H1 (cell line): Measurements from ENCODE around the gene SCAMP4.

Source experiments
- EP300 ChIP-seq, 2 experiments: IDR thresholded peaks; 1 replicate in 1 of 2; 2 replicates in 1 of 2; pipeline ENCODE4 v1.6.1; 2011 to 2012; ENCODE audit warnings: low read depth in 2 of 2, low read length in 2 of 2, mild to moderate bottlenecking in 2 of 2, borderline replicate concordance in 1 of 2, inconsistent platforms in 1 of 2, moderate library complexity in 1 of 2
- EZH2 ChIP-seq: fragments of 200-600 bp; sonication (generic); IDR thresholded peaks from 2 replicates; pipeline ENCODE4 v1.7.1; 2012; ENCODE audit warnings: low read depth, mild to moderate bottlenecking, moderate library complexity, low read length, inconsistent platforms; ENCODE audit not compliant: severe bottlenecking
- POLR2A ChIP-seq, 2 experiments: IDR thresholded peaks; 1 replicate in 1 of 2; 2 replicates in 1 of 2; pipeline ENCODE4 v1.6.1; 2011; ENCODE audit warnings: low read depth in 2 of 2, low read length in 2 of 2, mild to moderate bottlenecking in 2 of 2; ENCODE audit errors: control extremely low read depth in 1 of 2
- TAF1 ChIP-seq: IDR thresholded peaks from 2 replicates; pipeline ENCODE4 v1.6.1; 2011; ENCODE audit warnings: mild to moderate bottlenecking, low read depth, low read length
- TEAD4 ChIP-seq: IDR thresholded peaks from 2 replicates; pipeline ENCODE4 v1.6.1; 2012; ENCODE audit warnings: low read depth, low read length, inconsistent platforms, mixed read lengths
- TF ChIP-seq, protein P1 (sequence below): IDR thresholded peaks from 2 replicates; pipeline ENCODE4 v1.6.1; 2011; ENCODE audit warnings: low read depth, mild to moderate bottlenecking, low read length; ENCODE audit not compliant: insufficient read depth
- TF ChIP-seq, protein P2 (sequence below), 3 experiments: IDR thresholded peaks; 1 replicate in 2 of 3; 2 replicates in 1 of 3; pipeline versions ENCODE4 v1.5.1 to v1.6.1; 2011; ENCODE audit warnings: low read length in 3 of 3, mild to moderate bottlenecking in 3 of 3, inconsistent platforms in 2 of 3, low read depth in 1 of 3, moderate library complexity in 1 of 3; ENCODE audit not compliant: insufficient read depth in 1 of 3; ENCODE audit errors: control extremely low read depth in 1 of 3

DNA sequence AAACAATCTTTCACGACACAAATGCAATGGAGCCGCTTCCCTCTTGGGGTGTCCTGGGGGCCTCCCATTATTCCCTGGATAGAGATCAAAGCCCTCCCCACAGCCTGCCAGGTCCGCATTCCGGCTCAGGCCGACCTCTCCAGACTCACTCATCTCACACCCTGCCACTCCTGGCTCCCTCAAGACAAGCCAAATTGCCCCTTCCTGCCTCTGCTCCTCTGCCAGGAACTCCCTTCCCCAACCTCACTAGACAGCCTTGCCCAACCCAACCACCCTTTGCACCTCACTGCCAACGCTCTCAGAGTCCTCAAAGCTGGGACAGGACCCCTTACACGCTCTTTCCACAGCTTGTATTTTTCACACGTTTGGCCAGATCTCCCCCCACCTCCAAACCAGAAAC lies 21.4 kb upstream of the SCAMP4 start:
- TF ChIP-seq, protein P1, sequence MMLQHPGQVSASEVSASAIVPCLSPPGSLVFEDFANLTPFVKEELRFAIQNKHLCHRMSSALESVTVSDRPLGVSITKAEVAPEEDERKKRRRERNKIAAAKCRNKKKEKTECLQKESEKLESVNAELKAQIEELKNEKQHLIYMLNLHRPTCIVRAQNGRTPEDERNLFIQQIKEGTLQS: no peak
- TF ChIP-seq EZH2: no peak
- no peak for TF ChIP-seq EP300 (IDR thresholded peaks at IDR 0.05; ENCODE audit: borderline replicate concordance in 1 of 2, low read depth in 2 of 2, low read length in 2 of 2)
- TF ChIP-seq TAF1: no peak
- TF ChIP-seq, protein P2, sequence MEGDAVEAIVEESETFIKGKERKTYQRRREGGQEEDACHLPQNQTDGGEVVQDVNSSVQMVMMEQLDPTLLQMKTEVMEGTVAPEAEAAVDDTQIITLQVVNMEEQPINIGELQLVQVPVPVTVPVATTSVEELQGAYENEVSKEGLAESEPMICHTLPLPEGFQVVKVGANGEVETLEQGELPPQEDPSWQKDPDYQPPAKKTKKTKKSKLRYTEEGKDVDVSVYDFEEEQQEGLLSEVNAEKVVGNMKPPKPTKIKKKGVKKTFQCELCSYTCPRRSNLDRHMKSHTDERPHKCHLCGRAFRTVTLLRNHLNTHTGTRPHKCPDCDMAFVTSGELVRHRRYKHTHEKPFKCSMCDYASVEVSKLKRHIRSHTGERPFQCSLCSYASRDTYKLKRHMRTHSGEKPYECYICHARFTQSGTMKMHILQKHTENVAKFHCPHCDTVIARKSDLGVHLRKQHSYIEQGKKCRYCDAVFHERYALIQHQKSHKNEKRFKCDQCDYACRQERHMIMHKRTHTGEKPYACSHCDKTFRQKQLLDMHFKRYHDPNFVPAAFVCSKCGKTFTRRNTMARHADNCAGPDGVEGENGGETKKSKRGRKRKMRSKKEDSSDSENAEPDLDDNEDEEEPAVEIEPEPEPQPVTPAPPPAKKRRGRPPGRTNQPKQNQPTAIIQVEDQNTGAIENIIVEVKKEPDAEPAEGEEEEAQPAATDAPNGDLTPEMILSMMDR (IDR thresholded peaks at IDR 0.05; ENCODE audit: control extremely low read depth in 1 of 3, insufficient read depth in 1 of 3, low read depth in 1 of 3, low read length in 3 of 3): no peak
- no peak for TF ChIP-seq TEAD4
- no peak for TF ChIP-seq POLR2A (IDR thresholded peaks at IDR 0.05; ENCODE audit: control extremely low read depth in 1 of 2, low read depth in 2 of 2, low read length in 2 of 2)
